Measurements from ENCODE around the gene CFAP221. TPM values are rescaled to one million over a fixed set of nuclear protein-coding genes. Genes with fewer than 3 reads are reported as not detected.
A peak's percentile ranks its signal among the peaks of the same experiment; 100 is the strongest.

The CFAP221 gene
- total RNA-seq, 1 experiment from 2014 or later: 0.20 TPM

GRCh38 chr2:119682578-119682977 lies 138.3 kb downstream of the CFAP221 start:
- Histone ChIP-seq H3K4me1 (ENCODE audit: insufficient read depth, low read length) (peaks cover 4% of the 10 kb centered on the region), H3K18ac (ENCODE audit: insufficient read length, low read depth, low read length) (no peak overlapping the region), H3K79me2 (ENCODE audit: insufficient read depth, low read length) (peaks cover 8% of the 10 kb centered on the region; the same call in 1 of the 2 replicates), H3K27me3 (ENCODE audit: insufficient read depth, low read length) (no peaks in the 10 kb centered on the region), H2AFZ (ENCODE audit: low read length) (no peak overlapping the region), H4K91ac (ENCODE audit: insufficient read length, low read depth, low read length) (no peak overlapping the region), H4K20me1 (ENCODE audit: control insufficient read depth, insufficient read depth, insufficient read length) (no peaks in the 10 kb centered on the region), H3K4me2 (ENCODE audit: insufficient read depth, insufficient read length, low read length) (no peak overlapping the region), H2BK12ac (ENCODE audit: insufficient read length, low read depth, low read length) (no peak overlapping the region), H2BK5ac (ENCODE audit: insufficient read length, low read length) (no peak overlapping the region), H3K79me1 (ENCODE audit: insufficient read depth, low read depth, low read length, poor library complexity, severe bottlenecking) (peaks cover 3% of the 10 kb centered on the region), H3K9ac (ENCODE audit: extremely low read depth, insufficient read length, low read length) (no peak overlapping the region), H3K9me3 (ENCODE audit: control insufficient read depth, low read depth, low read length) (no peaks in the 10 kb centered on the region), H3K56ac (ENCODE audit: insufficient read length, low read depth, low read length) (no peak overlapping the region), H4K5ac (ENCODE audit: insufficient read length, low read depth, low read length) (no peak overlapping the region), H2BK120ac (ENCODE audit: low read depth, low read length, poor library complexity, severe bottlenecking) (no peak overlapping the region), H2BK15ac (ENCODE audit: low read depth, low read length) (no peak overlapping the region), H2BK20ac (ENCODE audit: low read depth, low read length, poor library complexity, severe bottlenecking) (no peak overlapping the region), H3T11ph (ENCODE audit: low read length) (no peak overlapping the region), H3K23ac (ENCODE audit: insufficient read length, low read depth, low read length) (no peak overlapping the region), H3K4ac (ENCODE audit: low read depth, low read length) (no peak overlapping the region), H3K14ac (ENCODE audit: insufficient read depth, low read length) (no peak overlapping the region), H3K27ac (ENCODE audit: insufficient read length, low read depth, low read length) (no peak overlapping the region), H4K8ac (replicated peaks; ENCODE audit: insufficient read length, low read depth, low read length) (no peak overlapping the region), H3K23me2 (ENCODE audit: insufficient read length, low read depth, low read length, poor library complexity, severe bottlenecking) (peaks cover 7% of the 10 kb centered on the region), H2AK5ac (ENCODE audit: insufficient read length, low read length) (no peak overlapping the region)
- peak overlapping the region; percentile 9 to 87 (median 23); a peak in 5 of 7 replicates for H3K27ac Mint-ChIP-seq
- WGBS (ENCODE audit: extremely low coverage, insufficient read length, low lambda C conversion rate): no CpG with 5 or more reads among the region's 8 CpGs
- no peak for TF ChIP-seq CTCF (conservative IDR thresholded peaks at IDR 0.05)
- peaks cover 0 to 3% of the 10 kb centered on the region in 2 experiments; a peak in 1 of 5 replicates for H3K9me3 Mint-ChIP-seq
- peaks cover 22 to 40% (median 28%) of the 10 kb centered on the region in 3 experiments for H3K36me3 Mint-ChIP-seq (ENCODE audit: insufficient read depth in 1 of 3, low read depth in 3 of 3)
- DNase-seq: no peak
- H3K4me3 Mint-ChIP-seq: no peak overlapping the region
- no peaks in the 10 kb centered on the region for H3K27me3 Mint-ChIP-seq (ENCODE audit: low read depth)
- peaks cover 44 to 45% of the 10 kb centered on the region in 2 experiments for H3K4me1 Mint-ChIP-seq

Data from H9 (cell line).